ENCODE results near the gene ADD3.

DNA sequence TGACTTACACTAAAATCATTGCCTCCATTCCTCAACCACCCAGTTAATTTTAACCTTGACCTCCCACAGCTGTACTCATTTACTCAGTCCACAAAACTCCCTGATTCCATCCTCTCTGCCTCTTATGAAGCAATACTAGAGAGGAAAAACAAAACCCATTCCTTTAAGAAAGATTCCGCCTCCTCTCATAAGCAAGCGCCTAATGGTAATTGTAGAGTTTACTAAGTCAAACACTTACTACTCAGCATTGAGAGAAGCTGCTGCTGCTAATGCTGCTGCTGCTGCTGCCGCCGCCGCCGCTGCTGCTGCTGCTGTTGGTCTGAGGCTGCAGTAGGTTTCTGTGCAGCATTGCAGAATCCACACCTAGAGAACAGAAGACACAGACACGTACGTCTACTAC, 2.1 kb upstream of the ADD3 start:
- TF ChIP-seq POLR2A (IDR thresholded peaks at IDR 0.05), result no peak
- TF ChIP-seq CTCF (IDR thresholded peaks at IDR 0.05), result no peak

All from right lobe of liver (tissue), 4 donors.